SK-N-SH treated with all-trans-retinoic acid at 6 μM for 48 hours (cell line): ENCODE results near the gene CLN6.

Experiments used
- BACH2 ChIP-seq: fragments of 250-450 bp; sonication (Bioruptor Pico); IDR thresholded peaks from 2 replicates; pipeline ENCODE4 v1.9.0; 2021; ENCODE audit warnings: mild to moderate bottlenecking, borderline replicate concordance
- CREB5 ChIP-seq: fragments of 250-450 bp; sonication (Bioruptor Pico); IDR thresholded peaks from 2 replicates; pipeline ENCODE4 v1.5.1; 2020; ENCODE audit warnings: low read depth, mild to moderate bottlenecking, moderate library complexity
- ESRRG ChIP-seq: fragments of 250-450 bp; sonication (Bioruptor Pico); IDR thresholded peaks from 2 replicates; pipeline ENCODE4 v1.6.1; 2021; ENCODE audit warnings: mild to moderate bottlenecking
- ISL1 ChIP-seq: fragments of 250-450 bp; sonication (Bioruptor Pico); IDR thresholded peaks from 2 replicates; pipeline ENCODE4 v2.1.2; 2022; ENCODE audit warnings: mild to moderate bottlenecking, moderate library complexity
- PATZ1 ChIP-seq: fragments of 250-450 bp; sonication (Bioruptor Pico); IDR thresholded peaks from 2 replicates; pipeline ENCODE4 v1.8.0; 2020; ENCODE audit warnings: mild to moderate bottlenecking, moderate library complexity, borderline replicate concordance
- RARB ChIP-seq: fragments of 250-450 bp; sonication (Bioruptor Pico); IDR thresholded peaks from 2 replicates; pipeline ENCODE4 v1.8.0; 2021; ENCODE audit warnings: mild to moderate bottlenecking, moderate library complexity
- ZNF565 ChIP-seq: fragments of 450-650 bp; formaldehyde crosslinking; conservative IDR thresholded peaks from 2 replicates; pipeline ENCODE4 v1.5.0; 2020; ENCODE audit warnings: low read depth, mild to moderate bottlenecking, moderate library complexity

GRCh38 chr15:68213991-68214837 is 15.3 kb downstream of the CLN6 start:
- TF ChIP-seq ESRRG (CRISPR knock-in tag) (no peak), ISL1 (CRISPR knock-in tag) (no peak), PATZ1 (no peak), ZNF565 (CRISPR knock-in tag) (no peak), CREB5 (CRISPR knock-in tag) (no peak), BACH2 (CRISPR knock-in tag) (no peak), RARB (CRISPR knock-in tag) (no peak)
